ENCODE data around the gene MSH6. TPM values are rescaled to one million over a fixed set of nuclear protein-coding genes. Genes with fewer than 3 reads are reported as not detected.

The MSH6 gene
- total and polyA plus RNA-seq, 9 of the 15 experiments (the other 6 are each of a cell fraction or from before 2014, with no cell fraction given): 15.3 to 147 (median 80.5) TPM

- TF ChIP-seq ARID3B (CRISPR knock-in tag; IDR thresholded peaks at IDR 0.05; ENCODE audit: borderline replicate concordance) (no peak), ZNF77 (CRISPR knock-in tag; IDR thresholded peaks at IDR 0.05) (no peak), USF2 (CRISPR knock-in tag; IDR thresholded peaks at IDR 0.05) (no peak), BRD4 (IDR thresholded peaks at IDR 0.05) (no peak), NFE2L1 (tag; IDR thresholded peaks at IDR 0.05; ENCODE audit: borderline replicate concordance, low read depth) (no peak), LCOR (CRISPR knock-in tag; IDR thresholded peaks at IDR 0.05) (peak; percentile 34; the same call in 1 of the 2 replicates), PHF21A (IDR thresholded peaks at IDR 0.05; ENCODE audit: borderline replicate concordance, low read depth) (no peak), SRSF3 (IDR thresholded peaks at IDR 0.05; ENCODE audit: insufficient read depth, low read length) (no peak), ZNF444 (CRISPR knock-in tag; IDR thresholded peaks at IDR 0.05) (no peak), FOXA1 (IDR thresholded peaks at IDR 0.05; ENCODE audit: borderline replicate concordance) (no peak), ZNF175 (CRISPR knock-in tag; IDR thresholded peaks at IDR 0.05; ENCODE audit: low read depth) (no peak), LEF1 (IDR thresholded peaks at IDR 0.05) (no peak), HMBOX1 (IDR thresholded peaks at IDR 0.05) (no peak), EP300 (IDR thresholded peaks at IDR 0.05; ENCODE audit: low read length) (no peak), RBM25 (IDR thresholded peaks at IDR 0.05; ENCODE audit: low read depth, low read length, severe bottlenecking) (no peak), TSC22D4 (tag; IDR thresholded peaks at IDR 0.05) (no peak)
These were observed 619 bp upstream of the MSH6 start (continued) for GRCh38 chr2:47782381-47782670.
